CD4-positive, alpha-beta T cell treated with Interleukin-2 at 100 ng/mL for 4 hours (primary cell): ENCODE data around the gene TMEM225B.
"Not testable (repeated sequence)": the region's sequence is repeated elsewhere in the genome, so short reads cannot be mapped to it uniquely, and the experiment has no call there.

ENCODE experiments used
- DNase-seq: peaks from one replicate; pipeline ENCODE4 v3.0.0-alpha.2; 2020; ENCODE audit warnings: low spot score

TMEM225B gene

DNA sequence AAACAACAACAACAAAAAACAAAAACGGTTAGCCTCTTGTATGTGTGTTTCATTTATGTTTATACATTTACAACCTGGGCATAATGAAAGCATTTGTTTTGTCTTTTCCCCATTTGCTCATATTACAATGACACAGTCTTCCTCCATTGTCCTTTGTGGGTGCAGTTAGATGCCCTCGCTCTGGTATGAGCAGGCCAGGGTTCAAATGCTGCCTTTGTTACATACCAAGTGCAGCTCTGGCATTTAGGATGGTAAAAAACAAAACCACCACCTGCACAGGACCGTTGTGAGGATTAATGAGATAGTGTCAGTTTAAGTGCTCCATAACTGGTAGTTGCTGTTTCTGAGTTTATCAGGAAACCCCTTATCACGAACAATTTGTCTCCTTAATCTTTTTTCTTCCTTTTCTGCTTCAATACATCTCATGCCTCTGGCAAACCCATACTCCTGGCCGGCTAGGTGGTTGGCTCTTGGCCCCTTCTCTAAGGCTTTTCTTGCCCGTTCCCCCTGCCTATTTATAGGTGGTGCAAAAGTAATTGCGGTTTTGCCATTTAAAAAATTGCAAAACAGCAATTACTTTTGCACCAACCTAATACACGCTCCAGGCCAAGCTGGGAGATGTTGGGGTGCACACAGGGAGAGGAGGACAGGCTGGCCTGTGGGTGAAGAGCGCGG is 18.6 kb upstream of the TMEM225B start:
- DNase-seq = no peak

DNA sequence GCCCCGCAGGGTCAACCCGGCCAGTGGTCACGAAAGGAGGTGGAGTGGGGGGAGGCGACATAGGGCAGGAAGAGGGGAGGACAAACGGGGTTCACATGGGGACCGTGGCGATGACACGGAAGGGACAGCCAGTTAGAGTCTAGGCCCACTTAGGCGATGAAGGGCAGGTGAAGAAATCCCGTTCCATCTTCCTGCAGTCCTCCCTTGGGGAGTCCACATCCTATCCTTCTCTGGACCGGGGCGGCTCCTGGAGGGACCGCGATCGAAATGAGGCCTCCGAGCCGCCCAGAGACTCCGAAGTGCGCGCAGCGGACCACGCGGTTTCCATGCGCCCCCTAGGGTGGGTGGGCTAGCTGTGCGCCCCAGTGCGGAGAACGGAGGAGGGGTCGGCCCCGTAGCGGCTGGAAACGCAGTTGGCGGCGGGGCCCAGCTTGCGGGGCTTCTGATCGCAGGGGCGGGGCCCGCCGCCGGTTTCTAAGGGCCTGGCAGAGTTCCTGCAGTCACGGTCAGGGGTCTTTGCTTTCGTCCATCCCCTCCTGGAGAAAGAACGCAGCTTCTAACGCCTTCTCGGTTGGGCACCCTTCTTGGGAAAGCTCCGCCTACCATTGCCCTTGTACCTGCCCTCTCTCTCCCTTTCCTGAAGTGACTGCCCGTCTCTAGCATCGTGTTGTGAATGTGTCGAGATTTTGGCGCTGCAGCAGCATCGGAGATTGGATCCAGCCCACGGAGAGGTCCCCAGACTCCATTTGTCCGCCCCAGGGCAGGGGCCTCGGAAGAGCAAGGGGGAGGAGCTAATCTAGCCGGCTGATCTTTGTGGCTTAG is 17.9 kb upstream of the TMEM225B start:
- DNase-seq = peak; percentile 57

DNA sequence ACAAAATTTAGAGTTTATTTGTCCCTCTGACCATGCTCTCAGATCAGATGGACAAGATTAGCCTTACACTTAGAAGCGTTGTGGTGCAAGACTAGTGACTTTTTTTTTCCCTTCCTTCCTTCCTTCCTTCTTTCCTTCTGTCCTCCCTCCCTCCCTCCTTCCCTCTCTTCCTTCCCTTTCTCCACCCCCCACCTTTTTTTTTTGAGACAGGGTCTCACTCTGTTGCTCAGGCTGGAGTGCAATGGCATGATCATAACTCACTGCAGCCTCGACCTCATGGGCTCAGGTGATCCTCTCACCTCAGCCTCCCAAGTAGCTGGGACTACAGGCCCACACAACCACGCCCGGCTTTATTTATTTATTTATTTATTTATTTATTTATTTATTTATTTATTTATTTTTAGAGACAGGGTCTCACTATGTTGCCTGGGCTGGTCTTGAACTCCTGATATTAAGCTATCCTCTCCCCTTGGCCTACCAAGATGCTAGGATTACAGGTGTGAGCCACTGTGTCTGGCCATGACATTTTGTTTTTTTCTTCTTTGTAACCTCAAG is 17.2 kb upstream of the TMEM225B start:
- DNase-seq = not testable (repeated sequence)

DNA sequence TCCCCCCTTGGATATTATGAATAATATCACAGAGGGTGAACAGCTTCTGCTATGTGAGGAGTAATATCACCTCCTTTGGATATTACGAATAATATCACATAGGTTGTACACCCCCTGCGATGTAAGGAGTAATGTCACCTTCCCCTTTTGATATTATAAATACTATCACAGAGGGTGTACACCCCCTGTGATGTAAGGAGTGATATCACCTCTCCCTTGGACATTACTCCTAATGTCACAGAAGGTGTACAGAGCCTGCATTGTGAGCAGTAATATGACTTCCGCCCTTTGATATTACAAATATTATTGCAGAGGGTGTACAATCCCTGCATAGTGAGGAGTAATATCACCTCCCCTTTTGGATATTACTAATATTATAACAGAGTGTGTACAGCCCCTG is 9.2 kb upstream of the TMEM225B start:
- DNase-seq = no peak

DNA sequence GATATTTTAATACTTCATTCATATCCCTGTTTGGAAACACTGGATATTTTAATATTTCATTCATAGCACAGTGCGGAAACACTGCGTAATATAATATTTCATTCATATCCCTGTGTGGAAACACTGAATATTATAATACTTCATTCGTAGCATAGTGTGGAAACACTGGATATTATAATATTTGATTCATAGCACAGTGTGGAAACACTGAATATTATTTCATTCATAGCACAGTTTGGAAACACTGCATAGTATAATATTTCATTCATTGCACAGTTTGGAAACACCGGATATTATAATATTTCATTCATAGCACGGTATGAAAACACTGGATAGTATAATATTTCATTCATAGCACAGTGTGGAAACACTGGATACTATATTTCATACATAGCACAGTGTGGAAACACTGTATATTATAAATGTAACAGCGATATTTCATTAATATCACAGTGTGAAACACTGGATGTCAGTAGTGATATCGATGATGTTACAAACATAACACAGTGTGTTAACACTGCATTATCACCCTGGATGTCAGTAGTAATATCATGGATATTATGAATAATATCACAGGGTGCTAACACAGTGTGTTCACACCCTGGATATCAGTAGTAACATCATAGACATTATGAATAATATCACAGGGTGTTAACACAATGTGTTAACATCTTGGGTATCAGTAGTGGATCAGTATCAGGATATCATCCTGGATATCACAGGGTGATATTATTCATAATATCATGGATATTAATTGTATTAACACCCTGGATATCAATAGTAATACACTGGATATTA is 2.9 kb upstream of the TMEM225B start:
- DNase-seq = no peak

DNA sequence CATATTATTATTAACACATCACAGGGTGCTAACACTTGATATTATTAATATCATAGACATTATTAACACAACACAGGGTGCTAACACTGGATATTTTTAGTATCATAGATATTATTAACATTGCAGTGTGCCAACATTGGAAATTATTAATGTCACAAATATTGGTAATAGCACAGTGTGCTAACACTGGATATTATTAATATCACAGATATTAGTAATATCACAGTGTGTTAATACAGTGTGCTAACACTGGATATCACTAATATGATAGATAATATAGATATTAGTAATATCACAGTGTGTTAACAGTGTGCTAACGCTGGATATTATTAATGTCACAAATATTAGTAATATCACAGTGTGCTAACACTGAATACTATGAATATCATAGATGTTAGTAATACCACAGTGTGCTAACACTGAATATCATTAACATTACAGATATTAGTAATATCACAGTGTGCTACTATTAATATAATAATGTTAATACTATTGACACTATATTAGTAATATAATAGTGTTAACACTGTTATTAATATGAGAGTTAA is 1.6 kb upstream of the TMEM225B start:
- no peak for DNase-seq

DNA sequence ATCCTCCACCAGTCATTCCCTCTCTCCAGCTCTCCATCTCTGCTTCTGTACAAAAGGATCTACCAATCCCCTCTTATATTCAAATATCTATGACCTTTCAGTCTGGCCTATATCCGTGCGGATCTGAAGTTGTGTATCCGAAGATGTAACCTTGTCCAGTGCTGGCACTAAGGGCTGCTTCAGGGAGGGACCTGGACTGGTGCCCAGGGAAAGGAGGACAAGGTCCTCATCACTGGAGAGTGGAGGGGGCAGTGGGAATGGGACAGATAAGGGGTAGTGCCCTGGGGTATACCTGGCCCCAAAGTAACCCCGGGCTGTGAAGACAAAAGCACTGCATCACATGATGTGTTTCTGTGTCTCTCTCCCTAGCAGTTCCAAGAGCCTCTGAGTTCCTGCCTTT is 1.8 kb downstream of the TMEM225B start:
- no peak for DNase-seq

DNA sequence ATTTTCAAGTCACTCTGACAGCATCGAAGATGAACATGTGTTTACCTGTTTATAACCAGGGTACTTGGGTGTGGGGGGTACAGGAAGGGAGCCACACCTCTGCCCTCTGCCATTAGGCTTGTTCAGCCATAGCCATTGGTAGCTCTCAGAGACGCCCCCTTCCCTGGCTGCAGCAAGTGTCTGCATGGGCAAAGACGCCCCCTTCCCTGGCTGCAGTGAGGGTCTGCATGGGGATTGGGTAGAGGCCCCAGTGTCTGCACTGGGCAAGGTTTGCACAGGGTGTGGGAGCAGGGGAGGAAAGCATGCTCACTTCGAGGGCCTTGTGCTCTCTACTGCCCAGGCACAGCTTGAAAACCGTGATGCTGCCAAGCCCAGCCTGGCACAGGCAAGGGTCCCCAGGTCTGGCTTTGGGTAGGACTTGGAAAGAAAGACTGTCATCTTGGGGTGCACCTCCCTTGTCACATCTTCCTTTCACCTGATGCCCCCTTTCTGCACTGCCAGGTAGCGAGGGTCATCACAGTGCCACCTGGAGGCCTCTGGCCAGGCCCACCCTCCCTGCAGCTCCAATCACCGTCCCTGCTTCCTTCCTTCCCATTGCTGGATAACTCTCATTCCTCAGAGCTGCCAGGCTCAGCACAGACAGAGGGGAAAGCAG is 3.7 kb downstream of the TMEM225B start:
- no peak for DNase-seq

DNA sequence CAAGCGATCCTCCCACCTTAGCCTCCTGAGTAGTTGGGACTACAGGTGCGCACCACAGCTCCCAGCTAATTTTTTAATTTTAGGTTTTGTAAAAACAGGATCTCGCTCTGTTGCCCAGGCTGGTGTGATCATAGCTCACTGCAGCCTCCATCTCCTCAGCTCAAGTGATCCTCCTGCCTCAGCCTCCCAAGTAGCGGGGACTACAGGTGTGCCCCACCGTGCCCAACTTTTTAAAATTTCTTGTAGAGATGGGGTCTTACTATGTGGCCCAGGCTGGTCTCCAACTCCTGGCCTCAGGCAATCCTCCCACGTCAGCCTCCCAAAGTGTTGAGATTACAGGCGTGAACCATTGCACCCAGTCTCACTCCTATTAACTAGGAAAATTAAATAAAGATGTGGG is 7.5 kb downstream of the TMEM225B start:
- DNase-seq = no peak

DNA sequence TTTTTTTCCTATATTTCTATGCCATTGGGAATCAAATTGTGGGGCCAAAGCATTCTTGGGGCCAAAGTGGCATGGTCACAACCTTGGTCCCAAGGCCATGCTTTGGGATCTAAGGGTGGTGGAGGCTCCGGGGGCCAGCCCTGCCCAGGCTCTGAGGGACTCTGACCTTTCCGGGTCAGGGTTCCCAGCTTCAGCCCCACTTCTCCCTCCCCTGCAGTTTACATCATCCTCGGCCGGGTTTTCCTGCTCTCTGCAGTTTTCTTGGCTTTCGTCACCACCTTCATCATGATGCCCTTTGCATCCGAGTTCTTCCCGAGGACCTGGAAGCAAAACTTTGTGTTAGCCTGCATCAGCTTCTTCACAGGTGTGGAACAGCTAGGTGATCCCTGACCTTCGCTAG is 8.5 kb downstream of the TMEM225B start:
- DNase-seq = no peak

DNA sequence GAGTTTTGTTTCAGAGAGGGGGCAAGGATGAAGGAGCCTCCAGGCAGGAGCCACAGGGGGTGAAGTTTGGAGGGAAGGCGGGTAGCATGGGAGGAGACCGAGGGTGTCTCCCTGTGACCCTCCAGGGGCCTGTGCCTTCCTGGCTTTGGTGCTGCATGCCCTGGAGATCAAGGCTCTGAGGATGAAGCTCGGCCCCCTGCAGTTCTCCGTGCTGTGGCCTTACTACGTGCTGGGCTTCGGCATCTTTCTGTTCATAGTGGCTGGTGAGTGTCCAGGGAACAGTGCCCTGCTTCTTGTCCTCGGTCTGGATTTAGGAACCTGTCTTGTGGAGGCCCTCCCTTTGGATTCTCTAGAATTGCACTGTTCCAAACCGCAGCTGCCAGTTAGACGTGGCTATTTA is 9.5 kb downstream of the TMEM225B start:
- DNase-seq = no peak

DNA sequence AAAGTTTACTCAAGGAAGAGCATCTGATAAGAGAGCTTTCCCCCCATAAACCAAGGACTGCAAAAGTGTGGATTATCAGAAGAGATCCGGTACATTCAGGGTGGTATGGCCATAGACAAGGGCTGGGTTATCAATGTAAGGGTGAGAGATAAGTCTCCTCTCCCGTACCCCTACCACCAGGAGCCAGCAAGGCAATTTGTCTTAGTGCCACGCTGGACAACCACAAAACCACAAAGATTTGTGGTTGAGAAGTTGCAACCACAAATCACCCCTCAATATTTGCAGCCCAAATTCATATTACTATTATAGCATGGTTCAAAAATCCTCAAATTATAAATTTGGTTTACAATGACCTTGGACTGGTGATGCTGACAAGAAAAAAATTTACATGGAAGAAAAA is 16.4 kb downstream of the TMEM225B start:
- DNase-seq = no peak

DNA sequence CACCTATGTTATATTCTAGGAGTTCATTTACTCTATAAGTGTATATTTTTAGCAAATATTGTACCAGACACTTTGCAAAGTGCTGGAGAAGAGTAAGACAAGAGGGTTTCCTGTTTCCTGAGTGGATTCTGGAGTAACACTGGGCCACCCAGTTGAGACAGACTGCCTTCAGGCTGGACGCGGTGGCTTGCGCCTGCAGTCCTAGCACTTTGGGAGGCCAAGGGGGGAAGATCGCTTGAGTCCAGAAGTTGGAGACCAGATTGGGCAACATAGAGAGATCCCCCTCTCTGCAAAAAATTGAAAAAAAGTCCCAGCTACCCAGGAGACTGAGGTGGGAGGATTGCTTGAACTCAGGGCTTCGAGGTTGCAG is 17.9 kb downstream of the TMEM225B start:
- no peak for DNase-seq

DNA sequence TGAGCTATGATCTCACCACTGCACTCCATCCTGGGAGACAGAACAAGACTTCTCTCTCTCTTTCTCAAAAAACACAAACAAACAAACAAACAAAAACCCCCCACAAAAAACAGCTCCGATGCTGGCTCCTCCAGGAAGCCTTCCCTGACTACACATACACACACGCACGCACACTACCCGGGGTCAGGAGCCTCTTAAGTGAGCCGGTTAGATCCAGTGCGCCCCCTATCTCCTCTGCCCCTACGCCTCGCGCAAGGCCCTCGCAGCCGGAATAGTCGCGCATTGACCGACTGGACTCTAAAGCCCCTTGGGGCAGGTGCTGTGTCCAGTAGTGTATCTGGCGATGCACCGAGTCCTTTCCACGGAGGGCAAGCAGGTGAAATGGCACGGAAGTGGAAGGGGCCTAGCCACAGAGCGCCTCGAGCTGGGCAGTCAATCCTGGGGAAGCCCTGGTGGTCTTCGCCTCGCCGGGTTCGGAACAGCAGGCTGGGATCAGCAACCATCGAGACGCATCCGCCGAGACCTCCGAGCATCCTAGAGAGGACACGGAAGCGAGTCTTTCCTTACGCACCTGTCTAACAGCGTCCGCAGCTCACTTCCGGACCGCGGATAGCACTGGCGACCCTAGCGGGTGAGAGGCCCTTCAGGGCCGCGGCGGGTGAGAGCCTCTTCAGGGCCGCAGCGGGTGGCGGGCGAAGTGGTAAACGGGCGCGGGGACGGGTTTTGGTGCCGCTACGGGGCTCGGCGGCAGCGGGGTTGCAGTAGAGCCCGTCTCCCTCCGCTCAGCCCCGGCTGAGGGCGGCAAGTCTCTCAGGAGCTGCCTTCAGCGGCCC is 18.5 kb downstream of the TMEM225B start, which contains the start of gene ZSCAN25:
Gene ZSCAN25 (plus strand): TSS at position 588 of the 833 bp plus-strand sequence. CDS start 2,661 bp downstream, outside the sequence.
- peak; percentile 91 for DNase-seq

DNA sequence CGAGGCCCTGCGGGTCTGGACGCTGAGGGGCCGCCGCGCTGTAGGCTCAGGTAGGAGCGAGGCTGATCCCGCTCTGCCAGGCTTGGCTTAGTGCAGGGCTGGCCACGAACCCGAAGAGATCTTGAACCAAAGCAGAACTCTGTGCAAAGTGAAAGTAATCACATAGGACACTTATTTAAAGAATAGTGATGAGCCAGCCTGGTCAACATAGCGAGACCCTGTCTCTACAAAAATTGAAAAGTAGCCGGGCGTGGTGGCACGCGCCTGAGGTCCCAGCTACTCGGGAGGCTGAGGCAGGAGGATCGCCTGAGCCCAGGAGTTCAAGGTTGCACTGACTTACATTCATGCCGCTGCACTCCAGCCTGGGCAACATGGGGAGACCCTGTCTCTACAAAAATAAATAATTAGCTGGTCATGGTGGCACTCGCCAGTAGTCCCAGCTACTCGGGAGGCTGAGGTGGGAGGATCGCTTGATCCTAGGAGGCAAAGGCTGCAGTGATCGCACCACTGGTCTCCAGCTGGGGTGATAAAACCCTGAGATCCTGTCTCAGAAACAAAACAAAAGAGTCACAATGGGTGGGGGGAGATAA is 19.2 kb downstream of the TMEM225B start:
- no peak for DNase-seq

DNA sequence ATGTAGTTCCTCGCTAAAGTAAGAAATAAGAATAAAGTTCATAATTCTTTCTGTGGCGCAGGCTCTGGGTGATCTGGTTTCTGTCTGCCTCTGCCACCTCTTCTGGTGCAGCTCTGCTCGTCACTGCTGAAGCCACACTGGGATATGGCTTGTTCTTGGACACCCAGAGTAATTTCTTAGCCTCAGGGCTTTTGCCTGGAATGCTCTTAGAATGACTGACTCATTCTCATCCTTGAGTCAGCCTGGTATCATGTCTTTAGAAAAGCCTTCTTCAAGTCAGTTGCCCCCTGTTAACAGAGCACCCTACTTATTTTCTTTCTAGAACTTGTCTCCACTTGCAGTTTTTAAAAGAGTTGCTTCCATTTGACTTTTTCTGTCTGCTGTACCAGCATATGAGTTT is 20.7 kb downstream of the TMEM225B start:
- DNase-seq = no peak

DNA sequence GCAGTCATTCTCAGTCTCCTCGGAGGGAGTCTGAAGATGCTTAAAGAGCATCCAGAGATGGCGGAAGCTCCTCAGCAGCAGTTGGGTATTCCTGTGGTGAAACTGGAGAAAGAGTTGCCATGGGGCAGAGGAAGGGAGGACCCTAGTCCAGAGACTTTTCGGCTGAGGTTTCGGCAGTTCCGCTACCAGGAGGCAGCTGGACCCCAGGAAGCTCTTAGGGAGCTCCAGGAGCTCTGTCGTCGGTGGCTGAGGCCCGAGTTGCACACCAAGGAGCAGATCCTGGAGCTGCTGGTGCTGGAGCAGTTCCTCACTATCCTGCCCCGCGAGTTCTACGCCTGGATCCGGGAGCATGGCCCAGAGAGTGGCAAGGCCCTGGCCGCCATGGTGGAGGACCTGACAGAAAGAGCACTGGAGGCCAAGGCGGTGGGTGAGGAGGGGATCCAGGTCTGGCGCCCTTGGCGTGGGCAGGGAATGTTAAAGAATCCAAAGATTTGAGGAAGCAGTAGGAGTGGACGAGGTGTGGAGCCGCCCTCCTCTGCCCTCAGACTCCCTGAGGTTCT is 21.6 kb downstream of the TMEM225B start:
- no peak for DNase-seq

DNA sequence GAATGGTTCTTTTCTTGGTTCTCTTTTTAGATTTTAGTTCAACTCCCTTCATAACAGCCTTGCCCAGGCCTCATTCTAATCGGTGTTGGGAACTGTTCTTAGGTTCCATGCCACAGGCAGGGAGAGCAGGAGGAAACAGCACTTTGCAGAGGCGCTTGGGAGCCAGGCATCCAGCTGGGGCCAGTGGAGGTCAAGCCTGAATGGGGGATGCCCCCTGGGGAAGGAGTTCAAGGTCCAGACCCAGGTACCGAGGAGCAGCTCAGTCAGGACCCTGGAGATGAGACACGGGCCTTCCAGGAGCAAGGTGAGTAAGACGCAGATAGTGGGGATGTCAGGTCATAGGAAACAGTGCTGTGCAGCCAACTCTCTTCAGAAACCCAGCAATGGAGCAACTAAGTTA is 23.2 kb downstream of the TMEM225B start:
- DNase-seq = no peak

DNA sequence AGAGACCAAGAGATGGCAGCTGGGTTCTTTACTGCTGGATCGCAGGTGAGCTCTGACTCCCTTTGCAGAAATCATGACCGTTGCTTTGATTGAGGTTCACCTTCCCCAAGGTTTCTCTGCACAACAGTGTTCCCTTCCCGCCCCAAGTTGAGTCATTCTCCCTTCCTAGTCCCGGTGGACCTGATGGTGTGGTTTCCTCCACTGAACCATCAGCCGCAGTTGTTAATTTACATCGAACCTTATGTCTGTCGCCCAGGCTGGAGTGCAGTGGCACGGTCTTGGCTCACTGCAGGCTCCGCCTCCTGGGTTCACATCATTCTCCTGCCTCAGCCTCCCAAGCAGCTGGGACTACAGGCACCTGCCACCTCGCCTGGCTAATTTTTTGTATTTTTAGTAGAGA is 24.5 kb downstream of the TMEM225B start:
- DNase-seq = no peak

DNA sequence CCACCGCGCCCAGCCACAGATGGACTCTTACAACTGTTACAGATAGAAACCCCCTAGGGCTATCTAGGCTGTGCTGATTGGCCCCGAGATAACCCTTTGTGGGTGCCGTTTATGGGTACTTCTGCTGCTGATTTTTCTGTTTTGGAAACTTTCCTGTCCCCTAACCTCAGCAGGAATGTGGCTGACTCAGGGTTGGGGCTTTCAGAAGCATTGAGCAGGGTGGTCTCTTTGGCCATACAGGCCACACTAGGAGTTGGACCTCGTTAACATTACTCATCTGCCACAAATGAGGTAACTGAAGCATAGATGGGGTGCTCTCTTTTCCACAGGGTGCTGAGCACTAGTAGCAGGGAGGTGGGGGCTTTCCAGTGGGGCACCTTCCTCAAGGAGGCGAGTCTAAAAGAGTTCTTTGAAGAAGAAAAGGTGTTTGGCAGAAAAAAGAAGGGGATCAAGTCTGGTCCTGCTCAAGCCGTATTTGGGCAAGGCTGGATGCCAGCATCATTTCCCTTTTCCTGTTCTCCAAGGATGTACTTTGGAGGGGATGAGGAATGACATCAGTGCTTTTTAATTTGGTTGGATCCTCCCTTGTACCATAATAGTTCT is 25.1 kb downstream of the TMEM225B start:
- DNase-seq = no peak
